ENCODE measurements around the gene CCDC66.

Gene CCDC66

GRCh38 chr3:56621681-56622080 lies 64.7 kb downstream of the CCDC66 start:
- no peak for DNase-seq (ENCODE audit: low read depth in 2 of 3, low spot score in 2 of 3)

- no peak for DNase-seq (ENCODE audit: low read depth in 2 of 3, low spot score in 2 of 3)
These were observed 65.4 kb downstream of the CCDC66 start for GRCh38 chr3:56622381-56622780.

- no peak for DNase-seq (ENCODE audit: low read depth in 2 of 3, low spot score in 2 of 3)
These were observed 67.8 kb downstream of the CCDC66 start for GRCh38 chr3:56624725-56625124.

- DNase-seq (ENCODE audit: low read depth in 2 of 3, low spot score in 2 of 3): no peak
These were observed 72.1 kb downstream of the CCDC66 start for GRCh38 chr3:56629047-56629446.

GRCh38 chr3:56629451-56629850 lies 72.5 kb downstream of the CCDC66 start:
- no peak for DNase-seq (ENCODE audit: low read depth in 2 of 3, low spot score in 2 of 3)

GRCh38 chr3:56630966-56631365 lies 74.0 kb downstream of the CCDC66 start:
- no peak for DNase-seq (ENCODE audit: low read depth in 2 of 3, low spot score in 2 of 3)

- DNase-seq (ENCODE audit: low read depth in 2 of 3, low spot score in 2 of 3): no peak
These were observed 76.2 kb downstream of the CCDC66 start for GRCh38 chr3:56633181-56633580.

GRCh38 chr3:56633602-56634535 lies 76.9 kb downstream of the CCDC66 start:
- no peak for DNase-seq (ENCODE audit: low read depth in 2 of 3, low spot score in 2 of 3)

- no peak for DNase-seq (ENCODE audit: low read depth in 2 of 3, low spot score in 2 of 3)
These were observed 88.4 kb downstream of the CCDC66 start for GRCh38 chr3:56645407-56645806.

GRCh38 chr3:56654460-56654859 lies 97.5 kb downstream of the CCDC66 start:
- DNase-seq (ENCODE audit: low read depth in 2 of 3, low spot score in 2 of 3): no peak

- no peak for DNase-seq (ENCODE audit: low read depth in 2 of 3, low spot score in 2 of 3)
These were observed 98.7 kb downstream of the CCDC66 start for GRCh38 chr3:56655709-56656108.

- DNase-seq (ENCODE audit: low read depth in 2 of 3, low spot score in 2 of 3): no peak
These were observed 107.8 kb downstream of the CCDC66 start for GRCh38 chr3:56664823-56665222.

GRCh38 chr3:56667973-56668579 lies 111.1 kb downstream of the CCDC66 start:
- no peak for DNase-seq (ENCODE audit: low read depth in 2 of 3, low spot score in 2 of 3)
